ENCODE measurements around the gene PRPF40B.
A peak's percentile ranks its signal among the peaks of the same experiment; 100 is the strongest.

Gene PRPF40B

DNA sequence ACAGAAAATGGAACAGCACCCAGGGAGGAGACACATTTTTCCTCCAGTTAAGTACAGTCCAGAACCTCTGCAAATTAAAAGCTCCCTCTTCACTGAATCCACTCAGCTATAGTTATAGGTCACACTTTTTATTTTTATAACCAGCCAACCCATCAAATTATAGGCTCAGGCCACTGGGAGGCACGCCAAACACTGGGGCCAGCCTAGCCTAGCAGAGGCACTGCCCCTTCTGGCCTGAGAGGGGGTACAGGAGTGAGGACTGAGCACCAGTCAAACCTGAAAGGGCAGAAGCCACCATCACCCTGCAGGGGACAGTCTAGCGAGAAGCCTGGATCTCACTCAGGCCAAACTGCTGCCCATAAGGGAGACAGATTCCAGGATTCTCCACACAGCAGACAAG lies 64.6 kb downstream of the PRPF40B start:
- H3K27me3 ChIP-seq (replicated peaks; ENCODE audit: insufficient read depth, low read length): no peaks in the 10 kb centered on the region
- H3K4me1 ChIP-seq (ENCODE audit: low read length): peaks cover 17% of the 10 kb centered on the region
- no peaks in the 10 kb centered on the region for H3K9me3 ChIP-seq (replicated peaks; ENCODE audit: insufficient read depth, low read length)
- H3K4me3 ChIP-seq (ENCODE audit: low read length): no peak overlapping the region
- H3K27ac ChIP-seq (ENCODE audit: low read length): no peak overlapping the region
- H2AFZ ChIP-seq (ENCODE audit: low read length): no peak overlapping the region
- no peak overlapping the region for H3K9ac ChIP-seq (ENCODE audit: low read length)
- no peak for TF ChIP-seq EZH2phosphoT487 (IDR thresholded peaks at IDR 0.05; ENCODE audit: low read length)
- TF ChIP-seq, protein P1, sequence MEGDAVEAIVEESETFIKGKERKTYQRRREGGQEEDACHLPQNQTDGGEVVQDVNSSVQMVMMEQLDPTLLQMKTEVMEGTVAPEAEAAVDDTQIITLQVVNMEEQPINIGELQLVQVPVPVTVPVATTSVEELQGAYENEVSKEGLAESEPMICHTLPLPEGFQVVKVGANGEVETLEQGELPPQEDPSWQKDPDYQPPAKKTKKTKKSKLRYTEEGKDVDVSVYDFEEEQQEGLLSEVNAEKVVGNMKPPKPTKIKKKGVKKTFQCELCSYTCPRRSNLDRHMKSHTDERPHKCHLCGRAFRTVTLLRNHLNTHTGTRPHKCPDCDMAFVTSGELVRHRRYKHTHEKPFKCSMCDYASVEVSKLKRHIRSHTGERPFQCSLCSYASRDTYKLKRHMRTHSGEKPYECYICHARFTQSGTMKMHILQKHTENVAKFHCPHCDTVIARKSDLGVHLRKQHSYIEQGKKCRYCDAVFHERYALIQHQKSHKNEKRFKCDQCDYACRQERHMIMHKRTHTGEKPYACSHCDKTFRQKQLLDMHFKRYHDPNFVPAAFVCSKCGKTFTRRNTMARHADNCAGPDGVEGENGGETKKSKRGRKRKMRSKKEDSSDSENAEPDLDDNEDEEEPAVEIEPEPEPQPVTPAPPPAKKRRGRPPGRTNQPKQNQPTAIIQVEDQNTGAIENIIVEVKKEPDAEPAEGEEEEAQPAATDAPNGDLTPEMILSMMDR (IDR thresholded peaks at IDR 0.05; ENCODE audit: low read length): no peak
- TF ChIP-seq EZH2 (optimal IDR thresholded peaks at IDR 0.05; ENCODE audit: low read depth, low read length): no peak
- no peaks in the 10 kb centered on the region for H4K20me1 ChIP-seq (ENCODE audit: insufficient read depth, low read length)
- no peak overlapping the region for H3K4me2 ChIP-seq (ENCODE audit: low read depth, low read length)
- 0 out of 2 replicates have a peak, but pooled peaks cover 1% of the 10 kb centered on the region for H3K79me2 ChIP-seq (ENCODE audit: low read length)
- DNase-seq: no peak
- no peaks in the 10 kb centered on the region for H3K36me3 ChIP-seq (replicated peaks; ENCODE audit: insufficient read depth, low read length)
- peaks cover 11% of the 10 kb centered on the region; the same call in 1 of the 2 replicates for H3F3A ChIP-seq (ENCODE audit: insufficient read depth, low read length)
- no peaks in the 10 kb centered on the region for H3K9me2 ChIP-seq (replicated peaks; ENCODE audit: insufficient read depth, low read length)

DNA sequence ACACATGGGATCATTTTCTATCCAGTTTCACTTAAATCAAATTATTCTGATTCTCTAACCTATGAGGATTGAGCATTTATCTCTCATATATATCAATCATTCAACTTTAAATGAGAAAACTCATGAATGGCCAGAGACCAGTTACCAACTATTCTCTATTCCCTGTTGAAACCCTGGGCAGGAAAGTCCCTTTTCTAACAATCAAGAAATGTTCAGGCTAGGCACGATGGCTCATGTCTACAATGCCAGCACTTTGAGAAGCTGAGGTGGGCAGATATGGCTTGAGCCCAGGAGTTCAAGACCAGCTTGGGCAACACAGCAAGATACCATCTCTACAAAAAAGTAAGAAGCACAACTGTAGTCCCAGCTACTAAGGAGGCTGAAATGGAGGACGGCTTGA lies 65.9 kb downstream of the PRPF40B start:
- Histone ChIP-seq H3K4me2 (ENCODE audit: low read depth, low read length) (peak overlapping the region; percentile 33; the same call in 1 of the 2 replicates), H3K27ac (ENCODE audit: low read length) (peak overlapping the region; percentile 16; the same call in 1 of the 2 replicates)
- TF ChIP-seq, protein P1 (IDR thresholded peaks at IDR 0.05; ENCODE audit: low read length): no peak
- TF ChIP-seq EZH2phosphoT487 (IDR thresholded peaks at IDR 0.05; ENCODE audit: low read length) (no peak), EZH2 (optimal IDR thresholded peaks at IDR 0.05; ENCODE audit: low read depth, low read length) (no peak)

DNA sequence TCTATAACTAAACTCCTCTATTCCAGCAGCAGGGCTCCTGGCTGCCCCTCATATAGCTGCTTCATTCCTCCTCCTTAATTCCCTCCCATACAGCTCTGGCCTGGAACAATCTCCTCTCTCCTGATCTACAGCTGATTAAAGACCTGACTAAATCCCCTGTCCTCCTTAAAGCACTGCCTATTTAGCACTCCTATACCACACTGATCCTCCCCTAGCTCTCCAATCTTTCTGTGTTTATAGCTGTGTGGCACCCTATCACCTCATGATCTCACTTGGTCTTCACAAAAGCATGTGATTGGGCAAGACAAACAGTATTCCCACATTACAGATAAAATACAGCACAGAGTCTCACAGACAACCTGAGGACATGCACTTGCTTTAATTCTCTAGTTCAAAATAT lies 66.4 kb downstream of the PRPF40B start:
- Histone ChIP-seq H3K9ac (ENCODE audit: low read length) (no peak overlapping the region), H3K9me3 (replicated peaks; ENCODE audit: insufficient read depth, low read length) (no peaks in the 10 kb centered on the region), H4K20me1 (ENCODE audit: insufficient read depth, low read length) (no peaks in the 10 kb centered on the region), H3K4me3 (ENCODE audit: low read length) (no peak overlapping the region), H3F3A (ENCODE audit: insufficient read depth, low read length) (peaks cover 11% of the 10 kb centered on the region; the same call in 1 of the 2 replicates), H3K36me3 (replicated peaks; ENCODE audit: insufficient read depth, low read length) (no peaks in the 10 kb centered on the region), H3K9me2 (replicated peaks; ENCODE audit: insufficient read depth, low read length) (no peaks in the 10 kb centered on the region), H3K27ac (ENCODE audit: low read length) (peak overlapping the region; percentile 16; the same call in 1 of the 2 replicates), H3K4me1 (ENCODE audit: low read length) (peaks cover 17% of the 10 kb centered on the region), H2AFZ (ENCODE audit: low read length) (0 out of 2 replicates have a peak overlapping the region, but pooled peaks have one; percentile 11), H3K79me2 (ENCODE audit: low read length) (no peaks in the 10 kb centered on the region), H3K27me3 (replicated peaks; ENCODE audit: insufficient read depth, low read length) (no peaks in the 10 kb centered on the region), H3K4me2 (ENCODE audit: low read depth, low read length) (peak overlapping the region; percentile 33; the same call in 1 of the 2 replicates)
- no peak for DNase-seq
- TF ChIP-seq EZH2phosphoT487 (IDR thresholded peaks at IDR 0.05; ENCODE audit: low read length) (no peak), EZH2 (optimal IDR thresholded peaks at IDR 0.05; ENCODE audit: low read depth, low read length) (no peak)
- TF ChIP-seq, protein P1 (IDR thresholded peaks at IDR 0.05; ENCODE audit: low read length): no peak

More for the DNA sequence above, 65.9 kb downstream of the PRPF40B start:
- no peak overlapping the region for H3K9ac ChIP-seq (ENCODE audit: low read length)
- no peaks in the 10 kb centered on the region for H3K9me3 ChIP-seq (replicated peaks; ENCODE audit: insufficient read depth, low read length)
- H3K4me3 ChIP-seq (ENCODE audit: low read length): no peak overlapping the region
- H3K9me2 ChIP-seq (replicated peaks; ENCODE audit: insufficient read depth, low read length): no peaks in the 10 kb centered on the region
- peaks cover 17% of the 10 kb centered on the region for H3K4me1 ChIP-seq (ENCODE audit: low read length)
- no peaks in the 10 kb centered on the region for H3K27me3 ChIP-seq (replicated peaks; ENCODE audit: insufficient read depth, low read length)
- peak; percentile 61 for DNase-seq
- H3K36me3 ChIP-seq (replicated peaks; ENCODE audit: insufficient read depth, low read length): no peaks in the 10 kb centered on the region
- no peaks in the 10 kb centered on the region for H3K79me2 ChIP-seq (ENCODE audit: low read length)
- H2AFZ ChIP-seq (ENCODE audit: low read length): 0 out of 2 replicates have a peak overlapping the region, but pooled peaks have one; percentile 11
- no peaks in the 10 kb centered on the region for H4K20me1 ChIP-seq (ENCODE audit: insufficient read depth, low read length)
- peaks cover 11% of the 10 kb centered on the region; the same call in 1 of the 2 replicates for H3F3A ChIP-seq (ENCODE audit: insufficient read depth, low read length)

Data from MM.1S (cell line).